ENCODE measurements around the gene NAPA.

NAPA gene

GRCh38 chr19:47514869-47515588, at the start of gene NAPA:
Gene NAPA (minus strand): TSS chr19:47515063. CDS start chr19:47514940, 123 bp downstream.
- DNase-seq (ENCODE audit: low spot score): peak; percentile 100

- DNase-seq (ENCODE audit: low spot score): peak; percentile 36
Observed at GRCh38 chr19:47564081-47564480, 49.2 kb upstream of the NAPA start.

GRCh38 chr19:47561440-47562057, 46.7 kb upstream of the NAPA start:
- no peak for DNase-seq (ENCODE audit: low spot score)

- no peak for DNase-seq (ENCODE audit: low spot score)
Observed at GRCh38 chr19:47560999-47561398, 46.1 kb upstream of the NAPA start.

DNA sequence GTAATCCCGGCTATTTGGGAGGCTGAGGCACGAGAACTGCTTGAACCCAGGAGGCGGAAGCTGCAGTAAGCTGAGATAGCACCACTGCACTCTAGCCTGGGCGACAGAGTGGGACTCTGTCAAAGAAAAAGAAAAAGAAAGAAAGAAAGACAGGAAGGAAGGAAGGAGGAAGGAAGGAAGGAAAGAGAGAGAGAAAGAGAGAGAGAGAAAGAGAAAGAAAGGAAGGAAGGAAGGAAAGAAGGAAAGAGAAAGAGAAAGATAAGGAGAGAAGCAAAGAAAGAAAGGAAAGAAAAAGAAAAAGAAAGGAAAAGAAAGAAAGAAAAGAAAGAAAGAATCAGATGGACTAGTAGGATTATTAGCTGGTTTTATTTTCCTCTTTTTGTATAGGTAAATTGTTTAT, 35.3 kb upstream of the NAPA start:
- no peak for DNase-seq (ENCODE audit: low spot score)

DNA sequence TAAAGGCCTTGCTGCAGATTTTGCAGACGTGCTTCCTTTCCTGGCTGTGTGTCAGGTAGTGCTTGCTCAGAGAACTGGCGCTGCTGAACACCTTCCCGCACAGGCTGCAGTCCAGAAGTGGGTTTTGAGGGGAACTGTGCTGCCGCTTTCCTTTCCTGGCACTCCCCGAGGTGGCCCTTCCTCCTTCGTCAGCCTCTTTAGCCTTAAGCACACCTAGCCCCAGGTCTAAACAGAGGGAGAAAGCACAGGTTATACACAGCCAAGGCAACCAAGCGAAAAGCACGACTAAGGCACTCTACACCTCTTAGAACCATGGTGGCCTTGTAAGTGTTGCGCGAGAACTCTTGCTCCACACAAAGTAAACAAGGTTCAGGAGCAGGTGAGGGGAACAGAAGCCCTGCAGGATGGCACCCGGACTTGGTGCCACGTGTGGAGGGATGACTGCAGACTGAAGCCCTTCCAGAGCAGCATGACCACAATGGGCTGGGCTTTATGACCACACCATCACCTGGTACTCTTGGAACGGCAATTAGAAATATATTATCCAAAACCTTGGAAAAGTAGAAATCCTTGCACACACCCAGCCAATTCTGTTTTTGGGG, 34.5 kb upstream of the NAPA start:
- no peak for DNase-seq (ENCODE audit: low spot score)

- no peak for DNase-seq (ENCODE audit: low spot score)
Observed at GRCh38 chr19:47547199-47547598, 32.3 kb upstream of the NAPA start.

DNA sequence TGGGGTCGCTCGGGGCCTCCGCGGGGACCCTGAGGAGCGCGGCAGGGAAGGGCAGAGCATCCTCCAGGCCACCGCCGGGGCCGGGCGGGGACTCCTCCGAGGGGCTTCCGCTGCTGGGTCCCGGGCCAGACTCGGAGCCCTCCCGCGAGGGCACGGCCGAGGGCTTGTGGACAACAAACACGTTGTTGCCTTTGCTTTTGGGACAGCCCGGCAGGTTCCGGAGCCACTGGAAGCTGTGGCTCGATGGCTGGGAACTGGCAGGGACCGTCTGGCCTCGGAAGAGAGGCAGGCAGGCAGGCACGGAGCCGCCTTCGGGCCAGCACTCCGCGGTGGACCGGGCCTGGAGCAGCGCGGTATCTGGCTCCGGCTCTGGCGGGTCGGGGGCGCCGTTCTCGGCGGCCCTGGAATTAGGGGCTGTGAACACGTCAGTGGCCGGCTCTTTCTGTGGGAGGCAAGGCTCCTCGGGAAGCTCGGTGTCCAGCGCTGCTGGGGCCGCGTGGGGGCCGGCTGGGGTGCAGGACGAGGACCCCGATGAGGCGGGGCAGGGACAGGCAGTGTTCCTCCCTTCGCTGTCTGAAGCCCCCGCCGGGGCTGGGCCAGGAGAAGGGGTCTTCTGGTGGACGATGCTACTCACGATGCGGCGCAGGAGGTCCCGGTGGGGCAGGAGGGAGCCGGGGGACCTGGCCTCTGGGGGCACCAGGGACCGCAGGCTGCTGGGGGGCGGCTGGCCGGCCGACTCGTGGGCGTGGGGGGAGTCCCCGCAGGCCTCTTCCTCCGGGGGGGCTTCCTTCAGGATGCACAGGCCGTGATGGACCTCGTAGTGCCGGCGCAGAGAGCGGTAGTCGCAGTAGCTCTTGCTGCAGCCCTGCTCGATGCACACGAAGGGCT, 30.4 kb upstream of the NAPA start:
- no peak for DNase-seq (ENCODE audit: low spot score)

GRCh38 chr19:47544476-47544875, 29.6 kb upstream of the NAPA start:
- DNase-seq (ENCODE audit: low spot score): no peak

DNA sequence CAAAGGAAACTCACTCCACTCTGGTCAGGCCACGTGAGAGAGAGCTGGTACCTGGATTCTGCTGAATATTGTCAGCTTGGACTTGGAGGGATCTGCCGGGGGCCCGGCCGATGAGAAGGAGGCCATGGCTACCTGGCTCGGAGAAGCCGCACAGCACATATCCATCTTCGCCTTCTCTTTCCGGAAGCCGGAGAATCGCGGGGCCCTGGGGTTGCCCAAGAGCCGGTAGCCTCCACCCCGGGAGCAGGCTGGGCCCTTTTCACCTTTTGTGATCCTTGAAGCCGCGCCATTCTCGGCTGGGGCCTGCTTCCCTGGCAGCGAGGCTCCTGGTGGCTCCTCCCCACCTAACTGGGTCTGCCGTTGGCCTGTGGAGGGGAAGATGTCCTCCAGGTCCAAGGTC, 29.2 kb upstream of the NAPA start:
- DNase-seq (ENCODE audit: low spot score): no peak

DNA sequence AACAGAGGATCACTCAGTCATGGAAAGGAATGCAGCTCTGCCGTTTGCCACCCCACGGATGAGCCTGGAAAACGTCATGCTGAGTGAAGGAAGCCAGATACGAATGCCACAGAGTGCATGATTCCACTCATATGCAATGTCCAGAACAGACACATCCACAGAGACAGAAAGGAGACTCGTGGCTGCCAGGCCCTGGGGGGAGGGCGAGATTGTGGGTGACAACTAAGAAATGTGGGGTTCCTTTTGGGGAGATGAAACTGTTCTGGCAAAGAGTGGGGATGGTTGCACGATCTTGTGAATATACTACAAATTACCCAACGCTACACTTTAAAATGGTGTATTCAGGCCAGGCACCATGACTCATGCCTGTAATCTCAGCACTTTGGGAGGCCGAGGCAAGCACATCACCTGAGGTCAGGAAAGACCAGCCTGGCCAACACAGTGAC, 27.2 kb upstream of the NAPA start:
- DNase-seq (ENCODE audit: low spot score): no peak

- DNase-seq (ENCODE audit: low spot score): no peak
Observed at GRCh38 chr19:47541518-47541917, 26.7 kb upstream of the NAPA start.

- no peak for DNase-seq (ENCODE audit: low spot score)
Observed at GRCh38 chr19:47540748-47541147, 25.9 kb upstream of the NAPA start.

DNA sequence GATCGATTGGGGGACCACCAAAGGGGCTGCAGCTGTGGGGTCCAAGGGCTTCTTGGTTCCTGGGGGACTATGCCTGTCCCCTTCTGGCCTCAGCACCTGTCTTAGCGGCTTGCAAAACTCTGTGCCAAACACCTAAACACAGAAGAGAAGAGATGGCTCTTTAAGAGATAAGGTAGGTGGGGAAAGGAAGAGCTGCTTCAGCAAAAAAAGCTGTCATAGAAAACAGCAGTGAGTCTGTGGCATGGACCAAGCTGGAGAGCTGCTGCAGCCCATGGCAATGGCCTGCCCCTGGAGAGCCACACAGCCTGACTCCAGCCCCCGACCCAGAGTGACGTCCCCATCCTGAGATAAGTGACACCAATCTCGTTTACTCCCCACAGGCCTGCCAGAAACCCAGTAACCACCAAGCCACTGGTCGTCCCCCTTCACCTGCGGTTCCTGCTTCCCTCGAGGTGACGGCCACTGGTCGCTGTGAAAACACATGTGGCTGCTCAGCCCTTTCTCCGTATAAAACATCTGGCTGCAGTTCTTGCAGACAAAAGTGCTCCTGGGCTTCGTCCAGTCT, 25.0 kb upstream of the NAPA start:
- DNase-seq (ENCODE audit: low spot score): no peak

GRCh38 chr19:47538812-47539211, 23.9 kb upstream of the NAPA start:
- no peak for DNase-seq (ENCODE audit: low spot score)

DNA sequence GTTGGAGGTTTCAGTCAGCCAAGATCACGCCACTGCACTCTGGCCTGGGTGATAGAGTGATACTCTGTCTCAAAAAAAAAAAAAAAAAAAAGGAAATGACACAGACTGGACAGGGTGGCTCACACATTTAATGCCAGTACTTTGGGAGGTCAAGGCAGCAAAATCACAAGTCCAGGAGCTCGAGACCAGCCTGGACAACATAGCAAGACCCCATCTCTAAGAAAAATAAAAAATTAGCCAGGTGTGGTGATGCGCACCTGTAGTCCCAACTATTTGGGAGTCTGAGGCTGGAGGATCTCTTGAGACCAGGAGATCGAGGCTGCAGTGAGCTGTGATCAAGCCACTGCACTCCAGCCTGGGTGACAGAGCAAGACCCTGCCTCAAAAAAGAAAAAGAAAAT, 22.6 kb upstream of the NAPA start:
- no peak for DNase-seq (ENCODE audit: low spot score)

DNA sequence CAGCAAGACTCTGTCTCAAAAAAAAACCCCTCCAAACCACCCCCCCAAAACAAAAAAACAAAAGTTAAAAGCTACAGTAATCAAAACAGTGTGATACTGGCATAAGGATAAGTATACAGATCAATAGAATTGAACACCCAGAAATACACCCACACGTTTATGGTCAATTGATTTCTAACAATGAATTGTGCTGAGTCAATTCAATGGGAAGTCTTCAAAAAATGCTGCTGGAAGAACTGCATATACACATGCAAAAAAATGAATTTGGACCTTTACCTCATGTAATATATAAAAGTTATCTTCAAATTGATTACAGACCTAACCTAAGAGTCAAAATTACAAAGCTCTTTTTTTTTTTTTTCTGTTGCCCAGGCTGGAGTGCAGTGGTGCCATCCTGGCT, 19.8 kb upstream of the NAPA start:
- no peak for DNase-seq (ENCODE audit: low spot score)

GRCh38 chr19:47531640-47532387, 17.0 kb upstream of the NAPA start:
- no peak for DNase-seq (ENCODE audit: low spot score)

GRCh38 chr19:47529018-47529742, 14.3 kb upstream of the NAPA start:
- DNase-seq (ENCODE audit: low spot score): no peak

- DNase-seq (ENCODE audit: low spot score): no peak
Observed at GRCh38 chr19:47526798-47527197, 11.9 kb upstream of the NAPA start.

DNA sequence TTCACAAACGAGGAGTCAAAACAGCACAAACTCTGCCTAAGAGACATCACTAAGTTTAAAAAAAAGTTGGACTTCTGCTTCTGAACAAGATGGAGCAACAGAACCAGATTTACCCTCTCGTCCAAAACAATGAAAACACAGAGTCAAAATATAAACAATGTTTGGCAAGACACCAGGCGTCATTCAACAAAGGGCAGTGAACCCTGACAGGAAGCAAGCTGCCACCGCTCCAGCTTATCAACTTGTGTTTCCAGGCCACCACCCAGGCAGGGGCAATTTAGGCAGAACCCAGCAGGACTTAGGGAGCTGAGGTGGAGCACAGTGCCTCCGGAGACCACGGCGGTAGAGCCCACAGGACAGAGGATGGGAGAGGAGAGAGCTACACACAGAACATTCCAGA, 8.6 kb upstream of the NAPA start:
- no peak for DNase-seq (ENCODE audit: low spot score)
